Lower leg skin (tissue), 4 donors: ENCODE data around the gene PLXNA1. TPM values are rescaled to one million over a fixed set of nuclear protein-coding genes. Genes with fewer than 3 reads are reported as not detected.

Experiments
- DNase-seq, 2 donors: peaks; one replicate each; pipeline ENCODE4 v3.0.0-alpha.2; 2019; ENCODE audit warnings: low spot score in 2 of 2
- H3K4me3 ChIP-seq: fragments of 200-600 bp; sonication (generic); 2 replicates; pipeline ENCODE4 v1.5.1; 2017; ENCODE audit warnings: mild to moderate bottlenecking, low read depth; ENCODE audit not compliant: poor library complexity, severe bottlenecking
- POLR2A ChIP-seq, 2 donors: fragments of 450-650 bp; IDR thresholded peaks; one replicate each; pipeline ENCODE4 v1.6.1; 2016 to 2017; ENCODE audit warnings: antibody characterized with exemption in 2 of 2, mild to moderate bottlenecking in 1 of 2, moderate library complexity in 1 of 2
- WGBS, 2 donors: methylation state at CpG; one replicate each; pipeline ENCODE4 v1.1.5; 2018; 5-methylcytosine and 5-hydroxymethylcytosine counted together
- intact Hi-C: fragments of 100-400 bp; cut with DNase I; formaldehyde crosslinking; loops from one replicate; pipeline ENCODE4 v1.15.0; 2023; ENCODE audit warnings: low total_unique reads
- total RNA-seq, 4 donors: library from RNA; depleted of rRNA; stranded (reverse); fragments of >200 nt; gene quantifications; one replicate each; pipeline ENCODE4 v1.1.0, GENCODE V29; 2016
- TF ChIP-seq, protein P1 (sequence below), 3 donors: fragments of 450-650 bp; IDR thresholded peaks; one replicate each; pipeline ENCODE4 v1.5.1; 2016; ENCODE audit warnings: antibody characterized with exemption in 3 of 3, mild to moderate bottlenecking in 3 of 3, moderate library complexity in 2 of 3

The PLXNA1 gene
- total RNA-seq, 4 donors from 2014 or later = 35.8 to 44.9 (median 39.7) TPM

DNA sequence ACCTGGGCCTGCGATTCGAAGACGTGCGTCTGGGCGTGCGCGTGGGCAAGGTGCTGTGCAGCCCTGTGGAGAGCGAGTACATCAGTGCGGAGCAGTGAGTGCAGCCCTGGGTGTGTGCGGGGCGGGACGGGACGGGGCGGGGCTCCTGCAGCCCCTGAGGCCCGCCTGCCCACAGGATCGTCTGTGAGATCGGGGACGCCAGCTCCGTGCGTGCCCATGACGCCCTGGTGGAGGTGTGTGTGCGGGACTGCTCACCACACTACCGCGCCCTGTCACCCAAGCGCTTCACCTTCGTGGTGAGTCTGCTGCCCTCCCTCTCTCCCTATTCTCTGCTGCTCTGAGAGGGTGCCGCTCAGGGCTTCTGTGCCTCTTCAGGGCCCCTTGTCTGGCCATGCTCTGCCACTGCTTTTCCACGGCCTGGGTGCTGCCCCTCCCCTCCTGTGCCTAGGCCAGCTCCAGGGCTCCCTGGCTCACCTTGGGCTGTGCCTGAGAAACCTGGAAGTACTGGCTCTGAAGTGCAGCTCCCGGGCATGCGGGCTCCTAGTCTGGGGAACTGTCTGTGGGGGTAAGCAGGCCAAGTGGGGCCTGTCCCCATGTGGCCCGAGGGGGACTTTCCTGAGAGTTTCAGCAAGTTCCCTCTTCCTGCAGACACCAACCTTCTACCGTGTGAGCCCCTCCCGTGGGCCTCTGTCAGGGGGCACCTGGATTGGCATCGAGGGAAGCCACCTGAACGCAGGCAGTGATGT, 31.8 kb downstream of the PLXNA1 start:
- DNase-seq = no peak
- no peak overlapping the region for H3K4me3 ChIP-seq
- 82% methylated on average over 25 to 27 of the region's 35 CpGs for WGBS, 2 donors
- TF ChIP-seq POLR2A (IDR thresholded peaks at IDR 0.05) = no peak
- TF ChIP-seq, protein P1, sequence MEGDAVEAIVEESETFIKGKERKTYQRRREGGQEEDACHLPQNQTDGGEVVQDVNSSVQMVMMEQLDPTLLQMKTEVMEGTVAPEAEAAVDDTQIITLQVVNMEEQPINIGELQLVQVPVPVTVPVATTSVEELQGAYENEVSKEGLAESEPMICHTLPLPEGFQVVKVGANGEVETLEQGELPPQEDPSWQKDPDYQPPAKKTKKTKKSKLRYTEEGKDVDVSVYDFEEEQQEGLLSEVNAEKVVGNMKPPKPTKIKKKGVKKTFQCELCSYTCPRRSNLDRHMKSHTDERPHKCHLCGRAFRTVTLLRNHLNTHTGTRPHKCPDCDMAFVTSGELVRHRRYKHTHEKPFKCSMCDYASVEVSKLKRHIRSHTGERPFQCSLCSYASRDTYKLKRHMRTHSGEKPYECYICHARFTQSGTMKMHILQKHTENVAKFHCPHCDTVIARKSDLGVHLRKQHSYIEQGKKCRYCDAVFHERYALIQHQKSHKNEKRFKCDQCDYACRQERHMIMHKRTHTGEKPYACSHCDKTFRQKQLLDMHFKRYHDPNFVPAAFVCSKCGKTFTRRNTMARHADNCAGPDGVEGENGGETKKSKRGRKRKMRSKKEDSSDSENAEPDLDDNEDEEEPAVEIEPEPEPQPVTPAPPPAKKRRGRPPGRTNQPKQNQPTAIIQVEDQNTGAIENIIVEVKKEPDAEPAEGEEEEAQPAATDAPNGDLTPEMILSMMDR (IDR thresholded peaks at IDR 0.05) = no peak
- intact Hi-C loops = no loop called here

DNA sequence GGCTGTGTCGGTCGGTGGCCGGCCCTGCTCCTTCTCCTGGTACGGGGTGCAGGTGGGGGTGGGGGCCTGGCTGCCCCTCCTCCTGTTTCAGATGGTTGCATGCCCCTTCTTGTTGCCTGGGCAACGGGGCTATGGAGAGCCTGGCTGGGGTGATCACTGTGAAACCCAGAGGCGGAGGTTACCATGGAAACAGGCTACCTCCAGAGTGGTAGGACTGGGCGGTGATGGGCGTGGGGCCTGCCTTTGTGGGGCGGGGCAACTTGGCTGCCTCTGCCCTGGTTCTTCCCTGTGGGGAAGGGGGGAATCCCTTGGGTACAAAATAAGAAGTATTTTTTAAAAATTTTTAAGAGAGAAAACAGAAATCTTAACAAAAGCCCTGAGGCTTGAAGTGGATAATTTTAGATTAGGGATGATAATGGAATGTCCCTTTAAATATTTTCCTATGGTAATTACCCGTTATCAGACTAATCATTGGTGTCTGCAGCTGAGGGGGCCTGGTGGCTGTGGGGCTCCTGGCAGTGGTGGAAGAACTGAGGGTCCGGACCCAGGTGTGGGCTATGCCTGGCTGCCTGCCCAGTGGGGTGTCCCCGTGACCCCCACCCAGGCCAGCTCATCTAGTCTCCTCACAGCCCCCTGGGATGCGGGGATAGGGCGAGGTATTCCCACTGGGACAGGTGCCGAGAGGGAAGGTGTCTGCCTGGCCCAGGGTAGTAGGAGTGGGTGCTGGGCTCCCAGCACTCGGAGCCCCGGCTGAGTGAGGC, 32.5 kb downstream of the PLXNA1 start:
- 72% methylated on average over 13 to 17 of the region's 17 CpGs for WGBS, 2 donors
- intact Hi-C loops = no loop called here
- H3K4me3 ChIP-seq = no peak overlapping the region
- TF ChIP-seq, protein P1 (IDR thresholded peaks at IDR 0.05) = no peak
- TF ChIP-seq POLR2A (IDR thresholded peaks at IDR 0.05) = no peak
- no peak for DNase-seq

DNA sequence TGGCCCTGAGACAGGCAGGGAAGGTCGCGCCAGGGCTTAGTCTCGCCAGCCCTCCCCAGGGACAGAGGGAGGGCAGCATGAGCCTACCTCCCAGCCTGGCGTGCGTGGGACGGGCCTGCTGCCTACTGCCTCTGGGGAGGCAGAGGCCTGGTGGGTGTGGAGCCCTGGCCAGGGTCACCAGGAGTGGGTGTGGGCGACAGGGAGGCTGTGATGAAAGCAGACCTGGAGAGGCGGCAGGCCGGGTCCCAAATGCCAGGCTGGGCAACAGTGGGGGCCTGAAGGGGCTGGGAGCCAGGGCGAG, 33.1 kb downstream of the PLXNA1 start:
- H3K4me3 ChIP-seq = no peak overlapping the region
- 91 to 96% methylated on average over 7 to 10 of the region's 10 CpGs for WGBS, 2 donors
- intact Hi-C loops = no loop called here
- TF ChIP-seq, protein P1 (IDR thresholded peaks at IDR 0.05) = no peak
- TF ChIP-seq POLR2A (IDR thresholded peaks at IDR 0.05) = no peak
- no peak for DNase-seq

DNA sequence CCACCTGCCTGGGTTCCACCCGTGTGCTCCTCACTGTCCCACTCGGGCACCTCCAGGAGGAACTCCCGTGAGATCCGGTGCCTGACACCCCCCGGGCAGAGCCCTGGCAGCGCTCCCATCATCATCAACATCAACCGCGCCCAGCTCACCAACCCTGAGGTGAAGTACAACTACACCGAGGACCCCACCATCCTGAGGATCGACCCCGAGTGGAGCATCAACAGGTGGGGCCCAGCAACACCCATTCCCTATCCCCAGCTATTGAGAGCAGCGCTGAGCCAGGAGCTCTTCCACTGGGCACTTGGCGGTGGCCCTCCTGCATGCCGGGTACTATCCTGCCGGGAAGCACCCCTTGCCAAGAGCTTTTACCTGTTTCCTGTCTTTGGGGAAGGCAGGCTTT, 33.5 kb downstream of the PLXNA1 start:
- DNase-seq = no peak
- TF ChIP-seq POLR2A (IDR thresholded peaks at IDR 0.05) = no peak
- TF ChIP-seq, protein P1 (IDR thresholded peaks at IDR 0.05) = no peak
- no peak overlapping the region for H3K4me3 ChIP-seq
- intact Hi-C loops = no loop called here
- WGBS, 2 donors = 83 to 85% methylated on average over 10 to 15 of the region's 15 CpGs

DNA sequence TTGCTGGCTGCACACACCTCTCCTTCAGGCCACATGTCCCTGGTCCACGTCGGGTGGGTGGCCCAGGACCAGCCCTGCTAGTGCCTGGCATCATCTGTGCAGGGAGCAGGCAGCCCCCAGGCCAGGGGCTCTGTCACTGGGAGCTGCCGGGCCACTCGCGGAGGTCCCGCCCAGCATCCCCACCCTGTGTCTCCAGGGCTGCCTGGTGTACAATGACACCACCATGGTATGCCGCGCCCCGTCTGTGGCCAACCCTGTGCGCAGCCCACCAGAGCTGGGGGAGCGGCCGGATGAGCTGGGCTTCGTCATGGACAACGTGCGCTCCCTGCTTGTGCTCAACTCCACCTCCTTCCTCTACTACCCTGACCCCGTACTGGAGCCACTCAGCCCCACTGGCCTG, 34.3 kb downstream of the PLXNA1 start:
- intact Hi-C loops = no loop called here
- WGBS, 2 donors = 81 to 88% methylated on average over 12 to 16 of the region's 16 CpGs
- TF ChIP-seq POLR2A (IDR thresholded peaks at IDR 0.05) = no peak
- TF ChIP-seq, protein P1 (IDR thresholded peaks at IDR 0.05) = no peak
- DNase-seq = no peak
- H3K4me3 ChIP-seq = no peak overlapping the region
